ENCODE results near the gene MIA2.

GRCh38 chr14:39393289-39393688 is 159.6 kb downstream of the MIA2 start:
- TF ChIP-seq EP300 (IDR thresholded peaks at IDR 0.05; ENCODE audit: low read depth) (no peak), CTCF (IDR thresholded peaks at IDR 0.05) (no peak), POLR2A (IDR thresholded peaks at IDR 0.05) (no peak)

All from transverse colon (tissue), 3 donors.